ENCODE data around the gene ZYG11B.
A peak's percentile ranks its signal among the peaks of the same experiment; 100 is the strongest.
"Not testable (repeated sequence)": the region's sequence is repeated elsewhere in the genome, so short reads cannot be mapped to it uniquely, and the experiment has no call there.

ZYG11B gene

DNA sequence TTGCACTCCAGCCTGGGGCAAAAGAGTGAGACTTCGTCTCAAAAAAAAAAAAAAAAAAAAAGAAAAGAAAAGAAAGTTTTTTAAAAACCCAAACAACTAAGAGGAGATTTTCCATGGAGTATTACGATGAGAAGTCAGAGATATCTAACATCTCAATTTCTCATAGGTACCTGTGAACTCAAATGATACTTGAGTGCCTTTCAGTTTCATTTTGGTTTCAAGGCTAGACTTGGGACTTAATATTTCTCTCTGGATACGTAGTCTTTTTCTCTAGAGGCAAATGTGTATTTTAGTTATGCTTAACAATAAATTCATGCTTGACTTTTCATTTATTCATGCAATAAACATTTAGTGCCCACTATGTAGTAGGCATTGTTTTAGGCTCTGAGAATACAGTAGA, 15.0 kb downstream of the ZYG11B start:
- H3K9ac ChIP-seq (ENCODE audit: low read length): no peak overlapping the region
- DNase-seq (ENCODE audit: low read depth): no peak
- peaks cover 28% of the 10 kb centered on the region for H3K4me1 ChIP-seq (ENCODE audit: control insufficient read depth, insufficient read depth, low read length)
- no peak overlapping the region for H3K4me3 ChIP-seq (ENCODE audit: low read length)
- no peaks in the 10 kb centered on the region for H3K36me3 ChIP-seq (ENCODE audit: control insufficient read depth, insufficient read depth, low read length, severe bottlenecking)
- H3K9me3 ChIP-seq (ENCODE audit: control insufficient read depth, low read length): no peaks in the 10 kb centered on the region
- no peaks in the 10 kb centered on the region for H3K27me3 ChIP-seq (replicated peaks; ENCODE audit: control insufficient read depth, insufficient read depth, low read length)

DNA sequence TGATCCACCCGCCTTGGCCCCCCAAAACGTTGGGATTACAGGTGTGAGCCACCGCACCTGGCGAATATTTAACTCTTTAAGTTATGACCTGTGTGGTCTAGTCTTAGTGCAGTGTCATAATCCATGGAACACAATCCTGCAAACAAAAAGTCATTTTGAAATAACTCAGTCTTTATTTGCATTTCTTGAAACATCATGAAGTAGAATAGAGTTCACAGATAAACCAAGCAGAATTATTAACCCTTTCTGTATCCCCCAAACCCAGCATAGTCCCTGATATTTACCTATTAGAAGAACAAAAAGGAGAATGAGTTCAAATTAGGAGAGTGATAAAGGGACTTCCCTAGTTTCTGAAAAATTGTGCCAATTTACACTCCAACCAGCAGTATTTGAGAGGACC, 19.9 kb downstream of the ZYG11B start:
- DNase-seq (ENCODE audit: low read depth): no peak
- Histone ChIP-seq H3K36me3 (ENCODE audit: control insufficient read depth, insufficient read depth, low read length, severe bottlenecking) (no peaks in the 10 kb centered on the region), H3K4me3 (ENCODE audit: low read length) (no peak overlapping the region), H3K9me3 (ENCODE audit: control insufficient read depth, low read length) (no peaks in the 10 kb centered on the region), H3K27me3 (replicated peaks; ENCODE audit: control insufficient read depth, insufficient read depth, low read length) (no peaks in the 10 kb centered on the region), H3K9ac (ENCODE audit: low read length) (peak overlapping the region; percentile 54), H3K4me1 (ENCODE audit: control insufficient read depth, insufficient read depth, low read length) (peaks cover 41% of the 10 kb centered on the region)

DNA sequence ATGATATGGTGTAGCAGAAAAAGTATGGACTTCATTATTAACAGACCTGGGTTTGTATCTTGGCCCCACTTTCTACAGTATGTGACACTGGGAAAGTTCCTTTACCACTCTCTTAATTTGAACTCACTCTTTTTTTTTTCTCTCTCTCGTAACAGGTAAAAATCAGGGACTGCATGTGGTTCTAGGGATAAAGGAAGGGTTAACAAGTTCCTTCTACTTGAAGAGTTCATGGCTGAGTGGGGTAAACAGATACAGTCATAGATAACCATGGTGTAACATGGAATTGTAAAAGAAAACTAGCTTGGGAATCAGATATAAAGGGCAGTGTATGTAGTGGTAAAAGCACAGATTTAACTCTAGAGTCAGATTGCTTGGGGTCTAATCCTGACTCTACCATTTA, 21.2 kb downstream of the ZYG11B start:
- Histone ChIP-seq H3K27me3 (replicated peaks; ENCODE audit: control insufficient read depth, insufficient read depth, low read length) (no peaks in the 10 kb centered on the region), H3K9me3 (ENCODE audit: control insufficient read depth, low read length) (no peaks in the 10 kb centered on the region), H3K9ac (ENCODE audit: low read length) (peak overlapping the region; percentile 74), H3K4me1 (ENCODE audit: control insufficient read depth, insufficient read depth, low read length) (peaks cover 52% of the 10 kb centered on the region), H3K4me3 (ENCODE audit: low read length) (no peak overlapping the region), H3K36me3 (ENCODE audit: control insufficient read depth, insufficient read depth, low read length, severe bottlenecking) (no peaks in the 10 kb centered on the region)
- DNase-seq (ENCODE audit: low read depth): no peak

DNA sequence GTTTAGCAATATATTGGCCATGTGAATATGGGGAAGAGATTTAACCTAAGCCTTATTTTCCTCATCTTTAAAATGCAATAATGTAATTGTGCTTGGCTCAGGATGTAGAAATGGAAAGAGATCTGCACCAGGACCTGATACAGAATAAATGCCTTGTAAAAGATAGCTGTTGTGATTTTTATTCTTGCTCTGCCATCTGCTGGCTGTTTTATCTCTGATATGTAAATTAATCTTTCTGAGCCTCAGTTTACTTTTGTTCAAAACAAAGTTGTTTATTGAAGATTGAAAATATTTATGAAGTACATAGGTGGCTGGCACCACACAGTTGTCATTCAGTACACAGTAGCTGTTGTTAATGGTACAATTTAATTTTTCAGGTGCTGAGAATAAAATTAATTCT, 21.9 kb downstream of the ZYG11B start:
- Histone ChIP-seq H3K27me3 (replicated peaks; ENCODE audit: control insufficient read depth, insufficient read depth, low read length) (no peaks in the 10 kb centered on the region), H3K4me3 (ENCODE audit: low read length) (no peak overlapping the region), H3K4me1 (ENCODE audit: control insufficient read depth, insufficient read depth, low read length) (peaks cover 54% of the 10 kb centered on the region), H3K9me3 (ENCODE audit: control insufficient read depth, low read length) (no peaks in the 10 kb centered on the region), H3K9ac (ENCODE audit: low read length) (peak overlapping the region; percentile 74), H3K36me3 (ENCODE audit: control insufficient read depth, insufficient read depth, low read length, severe bottlenecking) (no peaks in the 10 kb centered on the region)
- peak; percentile 48 for DNase-seq (ENCODE audit: low read depth)

DNA sequence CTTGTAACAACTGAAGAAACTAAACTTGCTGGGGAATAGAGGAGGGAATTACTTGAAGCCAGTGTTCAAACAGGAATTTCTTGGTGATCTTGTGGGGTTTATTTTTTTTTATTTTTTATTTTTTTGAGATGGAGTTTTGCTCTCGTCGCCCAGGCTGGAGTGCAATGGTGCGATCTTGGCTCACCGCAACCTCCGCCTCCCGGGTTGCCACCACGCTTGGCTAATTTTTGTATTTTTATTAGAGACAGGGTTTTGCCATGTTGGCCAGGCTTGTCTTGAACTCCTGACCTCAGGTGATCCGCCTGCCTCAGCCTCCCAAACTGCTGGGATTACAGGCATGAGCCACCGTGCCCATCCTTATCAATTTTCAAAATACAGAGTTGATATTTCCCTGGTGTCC, 23.2 kb downstream of the ZYG11B start:
- not testable (repeated sequence) for H3K27me3 ChIP-seq (replicated peaks; ENCODE audit: control insufficient read depth, insufficient read depth, low read length); H3K4me3 ChIP-seq (ENCODE audit: low read length); H3K9me3 ChIP-seq (ENCODE audit: control insufficient read depth, low read length); H3K36me3 ChIP-seq (ENCODE audit: control insufficient read depth, insufficient read depth, low read length, severe bottlenecking); H3K9ac ChIP-seq (ENCODE audit: low read length); DNase-seq (ENCODE audit: low read depth)
- peaks cover 54% of the 10 kb centered on the region for H3K4me1 ChIP-seq (ENCODE audit: control insufficient read depth, insufficient read depth, low read length)

DNA sequence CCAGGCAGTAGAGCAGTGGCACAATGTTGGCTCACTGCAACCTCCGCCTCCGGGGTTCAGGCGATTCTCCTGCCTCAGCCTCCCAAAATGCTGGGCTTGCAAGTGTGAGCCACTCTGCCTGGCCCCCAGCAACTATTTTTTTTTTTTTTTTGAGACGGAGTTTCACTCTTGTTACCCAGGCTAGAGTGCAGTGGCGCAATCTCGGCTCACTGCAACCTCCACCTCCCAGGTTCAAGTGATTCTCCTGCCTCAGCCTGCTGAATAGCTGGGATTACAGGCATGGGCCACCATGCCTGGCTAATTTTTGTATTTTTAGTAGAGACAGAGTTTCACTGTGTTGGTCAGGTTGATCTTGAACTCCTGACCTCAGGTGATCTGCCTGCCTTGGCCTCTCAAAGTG, 23.9 kb downstream of the ZYG11B start:
- not testable (repeated sequence) for H3K36me3 ChIP-seq (ENCODE audit: control insufficient read depth, insufficient read depth, low read length, severe bottlenecking); H3K9ac ChIP-seq (ENCODE audit: low read length); DNase-seq (ENCODE audit: low read depth); H3K9me3 ChIP-seq (ENCODE audit: control insufficient read depth, low read length); H3K4me3 ChIP-seq (ENCODE audit: low read length); H3K27me3 ChIP-seq (replicated peaks; ENCODE audit: control insufficient read depth, insufficient read depth, low read length)
- peaks cover 51% of the 10 kb centered on the region for H3K4me1 ChIP-seq (ENCODE audit: control insufficient read depth, insufficient read depth, low read length)

DNA sequence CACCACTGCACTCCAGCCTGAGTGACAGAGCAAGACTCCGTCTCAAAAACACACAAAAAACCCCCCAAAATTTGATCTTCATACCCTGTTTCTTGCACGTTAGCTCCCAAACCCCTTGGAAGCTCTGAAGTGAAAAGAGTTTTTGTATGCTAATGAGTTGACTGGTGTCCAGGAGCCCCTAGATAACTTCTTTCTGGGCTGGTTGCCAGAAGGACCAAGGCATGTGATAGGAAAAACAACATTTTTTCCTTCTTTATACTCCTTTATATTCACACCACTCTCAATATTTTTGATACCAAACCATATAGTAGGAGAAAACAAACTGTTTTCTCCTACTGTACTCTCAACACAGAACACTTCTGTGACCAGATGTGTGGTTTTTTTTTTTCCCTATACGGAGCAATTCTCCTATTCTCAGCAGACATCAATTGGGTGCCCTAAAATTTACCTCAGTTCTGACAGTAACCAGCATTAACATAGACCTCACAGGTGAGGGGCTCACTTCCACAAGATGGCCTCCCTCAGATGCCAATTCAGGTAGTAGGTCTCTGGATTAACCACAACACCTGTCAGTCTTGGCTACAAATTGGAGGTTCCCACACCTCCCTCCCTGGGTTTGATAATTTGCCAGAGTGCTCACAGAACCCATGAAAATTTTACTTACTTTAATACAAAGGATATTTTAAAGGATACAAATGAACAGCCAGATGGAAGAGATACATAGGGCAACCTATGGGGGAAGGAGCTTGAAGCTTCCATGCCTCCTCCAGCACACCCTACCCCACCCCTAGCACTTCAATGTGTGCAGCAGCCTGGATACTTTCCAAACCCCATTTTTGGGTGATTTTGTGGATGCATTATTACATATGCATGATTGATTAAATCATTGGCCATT, 25.6 kb downstream of the ZYG11B start:
- H3K36me3 ChIP-seq (ENCODE audit: control insufficient read depth, insufficient read depth, low read length, severe bottlenecking): no peaks in the 10 kb centered on the region
- H3K4me1 ChIP-seq (ENCODE audit: control insufficient read depth, insufficient read depth, low read length): peaks cover 42% of the 10 kb centered on the region
- DNase-seq (ENCODE audit: low read depth): no peak
- H3K4me3 ChIP-seq (ENCODE audit: low read length): no peak overlapping the region
- H3K27me3 ChIP-seq (replicated peaks; ENCODE audit: control insufficient read depth, insufficient read depth, low read length): no peaks in the 10 kb centered on the region
- H3K9ac ChIP-seq (ENCODE audit: low read length): no peak overlapping the region
- no peaks in the 10 kb centered on the region for H3K9me3 ChIP-seq (ENCODE audit: control insufficient read depth, low read length)

DNA sequence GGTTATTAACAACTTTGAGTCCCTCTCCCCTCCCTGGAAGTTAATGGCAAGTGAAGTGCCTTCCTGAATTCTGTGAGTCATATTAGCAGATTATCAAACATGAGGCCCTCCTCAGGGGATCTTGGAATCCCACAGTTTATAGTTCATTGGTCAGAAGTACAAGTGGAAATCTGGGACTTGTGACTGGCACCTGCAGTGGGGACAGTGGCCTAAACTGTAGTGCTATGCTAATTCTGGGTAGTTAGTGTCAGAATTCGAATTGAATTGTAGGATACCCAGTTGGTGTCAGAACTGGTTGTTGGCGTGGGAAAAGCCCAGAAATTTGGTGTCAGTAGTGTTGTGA, 26.2 kb downstream of the ZYG11B start:
- no peaks in the 10 kb centered on the region for H3K27me3 ChIP-seq (replicated peaks; ENCODE audit: control insufficient read depth, insufficient read depth, low read length)
- peaks cover 1% of the 10 kb centered on the region for H3K36me3 ChIP-seq (ENCODE audit: control insufficient read depth, insufficient read depth, low read length, severe bottlenecking)
- no peak for DNase-seq (ENCODE audit: low read depth)
- no peak overlapping the region for H3K4me3 ChIP-seq (ENCODE audit: low read length)
- no peak overlapping the region for H3K9ac ChIP-seq (ENCODE audit: low read length)
- peaks cover 36% of the 10 kb centered on the region for H3K4me1 ChIP-seq (ENCODE audit: control insufficient read depth, insufficient read depth, low read length)
- no peaks in the 10 kb centered on the region for H3K9me3 ChIP-seq (ENCODE audit: control insufficient read depth, low read length)

DNA sequence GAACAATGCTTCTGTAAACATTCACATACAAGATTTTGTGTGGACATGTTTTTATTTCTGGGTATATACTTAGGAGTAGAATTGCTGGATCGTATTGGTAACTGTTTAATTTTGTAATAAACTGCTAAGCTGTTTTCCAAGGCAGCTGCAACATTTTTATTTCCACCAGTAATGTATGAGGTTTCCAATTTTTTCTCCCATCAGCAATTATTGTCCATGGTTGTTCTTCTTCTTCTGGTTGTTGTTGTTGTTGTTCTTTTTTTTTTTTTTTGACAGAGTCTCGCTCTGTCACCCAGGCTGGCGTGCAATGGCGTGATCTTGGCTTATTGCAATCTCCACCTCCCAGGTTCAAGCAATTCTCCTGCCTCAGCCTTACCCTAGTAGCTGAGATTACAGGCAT, 26.9 kb downstream of the ZYG11B start:
- DNase-seq (ENCODE audit: low read depth): no peak
- H3K27me3 ChIP-seq (replicated peaks; ENCODE audit: control insufficient read depth, insufficient read depth, low read length): no peaks in the 10 kb centered on the region
- H3K9ac ChIP-seq (ENCODE audit: low read length): no peak overlapping the region
- H3K4me1 ChIP-seq (ENCODE audit: control insufficient read depth, insufficient read depth, low read length): peaks cover 29% of the 10 kb centered on the region
- no peak overlapping the region for H3K4me3 ChIP-seq (ENCODE audit: low read length)
- peaks cover 7% of the 10 kb centered on the region for H3K36me3 ChIP-seq (ENCODE audit: control insufficient read depth, insufficient read depth, low read length, severe bottlenecking)
- no peaks in the 10 kb centered on the region for H3K9me3 ChIP-seq (ENCODE audit: control insufficient read depth, low read length)

DNA sequence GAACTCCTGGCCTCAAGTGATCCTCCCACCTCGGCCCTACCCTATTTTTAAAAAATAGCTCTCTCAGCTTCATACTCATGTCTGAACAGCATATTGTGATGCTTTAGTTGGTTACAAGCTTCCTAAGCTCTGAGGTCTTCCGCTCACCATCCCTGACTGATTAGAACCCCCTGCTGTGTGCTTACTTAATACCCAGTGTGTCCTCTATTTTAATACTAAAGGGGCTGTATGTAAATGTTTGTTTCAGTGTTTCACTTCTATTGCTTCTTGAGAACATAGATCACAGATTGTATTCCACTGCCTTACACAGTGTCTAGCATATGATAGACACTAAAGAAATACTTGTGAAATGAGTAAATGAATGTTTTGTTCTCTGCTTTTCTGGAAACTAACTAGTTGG, 29.8 kb downstream of the ZYG11B start:
- no peaks in the 10 kb centered on the region for H3K27me3 ChIP-seq (replicated peaks; ENCODE audit: control insufficient read depth, insufficient read depth, low read length)
- DNase-seq (ENCODE audit: low read depth): no peak
- H3K36me3 ChIP-seq (ENCODE audit: control insufficient read depth, insufficient read depth, low read length, severe bottlenecking): peaks cover 31% of the 10 kb centered on the region
- H3K4me3 ChIP-seq (ENCODE audit: low read length): no peak overlapping the region
- no peaks in the 10 kb centered on the region for H3K9me3 ChIP-seq (ENCODE audit: control insufficient read depth, low read length)
- H3K9ac ChIP-seq (ENCODE audit: low read length): no peak overlapping the region
- H3K4me1 ChIP-seq (ENCODE audit: control insufficient read depth, insufficient read depth, low read length): peaks cover 13% of the 10 kb centered on the region

DNA sequence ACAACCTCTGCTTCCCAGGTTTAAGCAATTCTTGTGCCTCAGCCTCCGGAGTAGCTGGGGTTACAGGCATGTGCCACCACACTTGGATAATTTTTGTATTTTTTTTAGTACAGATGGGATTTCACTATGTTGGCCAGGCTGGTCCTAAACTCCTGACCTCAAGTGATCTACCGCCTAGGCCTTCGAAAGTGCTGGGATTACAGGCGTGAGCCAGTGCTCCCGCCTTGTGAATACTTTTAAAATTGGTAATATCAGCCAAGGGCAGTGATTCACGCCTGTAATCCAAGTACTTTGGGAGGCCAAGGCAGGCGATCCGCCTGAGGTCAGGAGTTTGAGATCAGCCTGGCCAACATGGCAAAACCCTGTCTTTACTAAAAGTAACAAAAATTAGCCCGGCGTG, 33.7 kb downstream of the ZYG11B start:
- Histone ChIP-seq H3K9me3 (ENCODE audit: control insufficient read depth, low read length) (no peaks in the 10 kb centered on the region), H3K27me3 (replicated peaks; ENCODE audit: control insufficient read depth, insufficient read depth, low read length) (no peaks in the 10 kb centered on the region), H3K4me3 (ENCODE audit: low read length) (no peak overlapping the region), H3K36me3 (ENCODE audit: control insufficient read depth, insufficient read depth, low read length, severe bottlenecking) (peaks cover 44% of the 10 kb centered on the region), H3K9ac (ENCODE audit: low read length) (no peak overlapping the region), H3K4me1 (ENCODE audit: control insufficient read depth, insufficient read depth, low read length) (no peaks in the 10 kb centered on the region)
- DNase-seq (ENCODE audit: low read depth): no peak
